ENCODE results near the gene RPS6KC1. TPM values are rescaled to one million over a fixed set of nuclear protein-coding genes. Genes with fewer than 3 reads are reported as not detected.

RPS6KC1 gene
- total and polyA plus RNA-seq, 9 of the 15 experiments (the other 6 are each of a cell fraction or from before 2014, with no cell fraction given), result 4.3 to 34.6 (median 20.9) TPM

DNA sequence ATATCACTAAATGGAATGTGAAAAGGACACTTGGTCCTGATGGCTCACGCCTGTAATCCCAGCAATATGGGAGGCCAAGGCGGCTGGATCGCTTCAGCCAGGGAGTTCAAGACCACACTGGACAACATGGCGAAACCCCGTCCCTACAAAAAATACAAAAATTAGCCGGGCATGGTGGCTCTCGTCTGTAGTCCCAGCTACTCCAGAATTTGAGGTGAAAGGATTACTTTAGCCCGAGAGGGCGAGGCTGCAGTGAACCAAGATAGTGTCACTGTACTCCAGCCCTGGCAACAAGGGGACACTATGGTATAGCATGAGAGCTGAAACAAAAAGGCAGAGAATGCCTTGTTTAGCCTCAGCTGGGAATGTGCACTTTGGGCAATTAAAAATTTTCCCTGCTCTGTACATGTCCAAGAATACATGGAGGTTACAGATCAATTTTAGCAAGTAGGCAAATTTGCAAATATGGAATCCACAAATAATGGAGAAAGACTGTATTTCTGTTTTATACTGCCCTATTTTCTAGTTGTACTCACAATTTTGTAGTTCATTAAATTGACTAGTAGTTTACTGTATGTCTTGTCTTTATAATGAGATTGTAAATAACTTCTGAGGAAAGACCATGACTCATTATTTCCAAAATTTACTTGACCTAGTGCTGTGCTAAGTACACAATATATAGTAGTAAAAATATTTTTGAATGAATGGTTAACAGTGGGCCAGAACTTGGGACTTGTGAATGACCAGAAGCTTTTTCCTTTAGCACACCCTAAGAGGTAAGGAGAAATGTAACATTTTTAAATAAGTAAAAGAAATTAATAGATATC is 33.4 kb upstream of the RPS6KC1 start (continued):
- no peak for TF ChIP-seq SMAD2 (IDR thresholded peaks at IDR 0.05; ENCODE audit: low read depth, low read length)
- no peak for TF ChIP-seq HOXB6 (CRISPR knock-in tag; IDR thresholded peaks at IDR 0.05; ENCODE audit: borderline replicate concordance)
- no peak for TF ChIP-seq DNMT1 (IDR thresholded peaks at IDR 0.05)
- TF ChIP-seq ZNF507 (tag; conservative IDR thresholded peaks at IDR 0.05), result no peak
- TF ChIP-seq KAT7 (CRISPR knock-in tag; IDR thresholded peaks at IDR 0.05; ENCODE audit: borderline replicate concordance), result no peak
- TF ChIP-seq, protein P1, sequence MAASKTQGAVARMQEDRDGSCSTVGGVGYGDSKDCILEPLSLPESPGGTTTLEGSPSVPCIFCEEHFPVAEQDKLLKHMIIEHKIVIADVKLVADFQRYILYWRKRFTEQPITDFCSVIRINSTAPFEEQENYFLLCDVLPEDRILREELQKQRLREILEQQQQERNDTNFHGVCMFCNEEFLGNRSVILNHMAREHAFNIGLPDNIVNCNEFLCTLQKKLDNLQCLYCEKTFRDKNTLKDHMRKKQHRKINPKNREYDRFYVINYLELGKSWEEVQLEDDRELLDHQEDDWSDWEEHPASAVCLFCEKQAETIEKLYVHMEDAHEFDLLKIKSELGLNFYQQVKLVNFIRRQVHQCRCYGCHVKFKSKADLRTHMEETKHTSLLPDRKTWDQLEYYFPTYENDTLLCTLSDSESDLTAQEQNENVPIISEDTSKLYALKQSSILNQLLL (CRISPR knock-in tag; IDR thresholded peaks at IDR 0.05; ENCODE audit: borderline replicate concordance), result no peak
- TF ChIP-seq CTBP1 (IDR thresholded peaks at IDR 0.05; ENCODE audit: borderline replicate concordance), result no peak
- TF ChIP-seq MED1 (CRISPR knock-in tag; IDR thresholded peaks at IDR 0.05; ENCODE audit: borderline replicate concordance), result no peak
- TF ChIP-seq, protein P2, sequence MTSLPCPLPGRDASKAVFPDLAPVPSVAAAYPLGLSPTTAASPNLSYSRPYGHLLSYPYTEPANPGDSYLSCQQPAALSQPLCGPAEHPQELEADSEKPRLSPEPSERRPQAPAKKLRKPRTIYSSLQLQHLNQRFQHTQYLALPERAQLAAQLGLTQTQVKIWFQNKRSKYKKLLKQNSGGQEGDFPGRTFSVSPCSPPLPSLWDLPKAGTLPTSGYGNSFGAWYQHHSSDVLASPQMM (CRISPR knock-in tag; IDR thresholded peaks at IDR 0.05), result no peak
- TF ChIP-seq, protein P3, sequence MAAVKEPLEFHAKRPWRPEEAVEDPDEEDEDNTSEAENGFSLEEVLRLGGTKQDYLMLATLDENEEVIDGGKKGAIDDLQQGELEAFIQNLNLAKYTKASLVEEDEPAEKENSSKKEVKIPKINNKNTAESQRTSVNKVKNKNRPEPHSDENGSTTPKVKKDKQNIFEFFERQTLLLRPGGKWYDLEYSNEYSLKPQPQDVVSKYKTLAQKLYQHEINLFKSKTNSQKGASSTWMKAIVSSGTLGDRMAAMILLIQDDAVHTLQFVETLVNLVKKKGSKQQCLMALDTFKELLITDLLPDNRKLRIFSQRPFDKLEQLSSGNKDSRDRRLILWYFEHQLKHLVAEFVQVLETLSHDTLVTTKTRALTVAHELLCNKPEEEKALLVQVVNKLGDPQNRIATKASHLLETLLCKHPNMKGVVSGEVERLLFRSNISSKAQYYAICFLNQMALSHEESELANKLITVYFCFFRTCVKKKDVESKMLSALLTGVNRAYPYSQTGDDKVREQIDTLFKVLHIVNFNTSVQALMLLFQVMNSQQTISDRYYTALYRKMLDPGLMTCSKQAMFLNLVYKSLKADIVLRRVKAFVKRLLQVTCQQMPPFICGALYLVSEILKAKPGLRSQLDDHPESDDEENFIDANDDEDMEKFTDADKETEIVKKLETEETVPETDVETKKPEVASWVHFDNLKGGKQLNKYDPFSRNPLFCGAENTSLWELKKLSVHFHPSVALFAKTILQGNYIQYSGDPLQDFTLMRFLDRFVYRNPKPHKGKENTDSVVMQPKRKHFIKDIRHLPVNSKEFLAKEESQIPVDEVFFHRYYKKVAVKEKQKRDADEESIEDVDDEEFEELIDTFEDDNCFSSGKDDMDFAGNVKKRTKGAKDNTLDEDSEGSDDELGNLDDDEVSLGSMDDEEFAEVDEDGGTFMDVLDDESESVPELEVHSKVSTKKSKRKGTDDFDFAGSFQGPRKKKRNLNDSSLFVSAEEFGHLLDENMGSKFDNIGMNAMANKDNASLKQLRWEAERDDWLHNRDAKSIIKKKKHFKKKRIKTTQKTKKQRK (IDR thresholded peaks at IDR 0.05; ENCODE audit: borderline replicate concordance, low read depth, low read length), result no peak
- no peak for TF ChIP-seq GATA2 (CRISPR knock-in tag; IDR thresholded peaks at IDR 0.05)
- TF ChIP-seq YBX1 (IDR thresholded peaks at IDR 0.05), result no peak
- no peak for TF ChIP-seq ZSCAN32 (CRISPR knock-in tag; IDR thresholded peaks at IDR 0.05)
- TF ChIP-seq, protein P4, sequence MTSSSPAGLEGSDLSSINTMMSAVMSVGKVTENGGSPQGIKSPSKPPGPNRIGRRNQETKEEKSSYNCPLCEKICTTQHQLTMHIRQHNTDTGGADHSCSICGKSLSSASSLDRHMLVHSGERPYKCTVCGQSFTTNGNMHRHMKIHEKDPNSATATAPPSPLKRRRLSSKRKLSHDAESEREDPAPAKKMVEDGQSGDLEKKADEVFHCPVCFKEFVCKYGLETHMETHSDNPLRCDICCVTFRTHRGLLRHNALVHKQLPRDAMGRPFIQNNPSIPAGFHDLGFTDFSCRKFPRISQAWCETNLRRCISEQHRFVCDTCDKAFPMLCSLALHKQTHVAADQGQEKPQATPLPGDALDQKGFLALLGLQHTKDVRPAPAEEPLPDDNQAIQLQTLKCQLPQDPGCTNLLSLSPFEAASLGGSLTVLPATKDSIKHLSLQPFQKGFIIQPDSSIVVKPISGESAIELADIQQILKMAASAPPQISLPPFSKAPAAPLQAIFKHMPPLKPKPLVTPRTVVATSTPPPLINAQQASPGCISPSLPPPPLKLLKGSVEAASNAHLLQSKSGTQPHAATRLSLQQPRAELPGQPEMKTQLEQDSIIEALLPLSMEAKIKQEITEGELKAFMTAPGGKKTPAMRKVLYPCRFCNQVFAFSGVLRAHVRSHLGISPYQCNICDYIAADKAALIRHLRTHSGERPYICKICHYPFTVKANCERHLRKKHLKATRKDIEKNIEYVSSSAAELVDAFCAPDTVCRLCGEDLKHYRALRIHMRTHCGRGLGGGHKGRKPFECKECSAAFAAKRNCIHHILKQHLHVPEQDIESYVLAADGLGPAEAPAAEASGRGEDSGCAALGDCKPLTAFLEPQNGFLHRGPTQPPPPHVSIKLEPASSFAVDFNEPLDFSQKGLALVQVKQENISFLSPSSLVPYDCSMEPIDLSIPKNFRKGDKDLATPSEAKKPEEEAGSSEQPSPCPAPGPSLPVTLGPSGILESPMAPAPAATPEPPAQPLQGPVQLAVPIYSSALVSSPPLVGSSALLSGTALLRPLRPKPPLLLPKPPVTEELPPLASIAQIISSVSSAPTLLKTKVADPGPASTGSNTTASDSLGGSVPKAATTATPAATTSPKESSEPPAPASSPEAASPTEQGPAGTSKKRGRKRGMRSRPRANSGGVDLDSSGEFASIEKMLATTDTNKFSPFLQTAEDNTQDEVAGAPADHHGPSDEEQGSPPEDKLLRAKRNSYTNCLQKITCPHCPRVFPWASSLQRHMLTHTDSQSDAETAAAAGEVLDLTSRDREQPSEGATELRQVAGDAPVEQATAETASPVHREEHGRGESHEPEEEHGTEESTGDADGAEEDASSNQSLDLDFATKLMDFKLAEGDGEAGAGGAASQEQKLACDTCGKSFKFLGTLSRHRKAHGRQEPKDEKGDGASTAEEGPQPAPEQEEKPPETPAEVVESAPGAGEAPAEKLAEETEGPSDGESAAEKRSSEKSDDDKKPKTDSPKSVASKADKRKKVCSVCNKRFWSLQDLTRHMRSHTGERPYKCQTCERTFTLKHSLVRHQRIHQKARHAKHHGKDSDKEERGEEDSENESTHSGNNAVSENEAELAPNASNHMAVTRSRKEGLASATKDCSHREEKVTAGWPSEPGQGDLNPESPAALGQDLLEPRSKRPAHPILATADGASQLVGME (CRISPR knock-in tag; IDR thresholded peaks at IDR 0.05), result no peak
- TF ChIP-seq FOXK1 (CRISPR knock-in tag; IDR thresholded peaks at IDR 0.05; ENCODE audit: borderline replicate concordance), result no peak
- TF ChIP-seq ZFP36 (IDR thresholded peaks at IDR 0.05; ENCODE audit: low read depth, low read length, partially characterized antibody), result no peak

Data from K562 (cell line).